Dedifferentiated amniotic fluid mesenchymal stem cell (primary cell): ENCODE measurements around the gene DSCAML1.

Experiments
- DNase-seq: peaks from one replicate; pipeline ENCODE4 v3.0.0-alpha.2; 2016; ENCODE audit errors: extremely low spot score

DSCAML1 gene

GRCh38 chr11:117663821-117664220 is 133.2 kb downstream of the DSCAML1 start:
- DNase-seq, result no peak

GRCh38 chr11:117663414-117663813 is 133.6 kb downstream of the DSCAML1 start:
- no peak for DNase-seq

- DNase-seq, result no peak
These were observed 134.2 kb downstream of the DSCAML1 start for GRCh38 chr11:117662671-117663269.

GRCh38 chr11:117662255-117662654 is 134.8 kb downstream of the DSCAML1 start:
- DNase-seq, result no peak

GRCh38 chr11:117658809-117659208 is 138.2 kb downstream of the DSCAML1 start:
- DNase-seq, result no peak

GRCh38 chr11:117657794-117658193 is 139.2 kb downstream of the DSCAML1 start:
- no peak for DNase-seq

- no peak for DNase-seq
These were observed 142.4 kb downstream of the DSCAML1 start for GRCh38 chr11:117654281-117655255.

- DNase-seq, result no peak
These were observed 144.5 kb downstream of the DSCAML1 start for GRCh38 chr11:117652521-117652920.

GRCh38 chr11:117649296-117650055 is 147.5 kb downstream of the DSCAML1 start:
- DNase-seq, result no peak

GRCh38 chr11:117647872-117648271 is 149.1 kb downstream of the DSCAML1 start:
- DNase-seq, result no peak

GRCh38 chr11:117647207-117647606 is 149.8 kb downstream of the DSCAML1 start:
- DNase-seq, result no peak

GRCh38 chr11:117646411-117646810 is 150.6 kb downstream of the DSCAML1 start:
- no peak for DNase-seq

GRCh38 chr11:117644403-117645155 is 152.4 kb downstream of the DSCAML1 start:
- no peak for DNase-seq

- no peak for DNase-seq
These were observed 153.3 kb downstream of the DSCAML1 start for GRCh38 chr11:117643606-117644300.

- no peak for DNase-seq
These were observed 154.2 kb downstream of the DSCAML1 start for GRCh38 chr11:117642835-117643234.

- DNase-seq, result no peak
These were observed 154.6 kb downstream of the DSCAML1 start for GRCh38 chr11:117642396-117642795.

- DNase-seq, result no peak
These were observed 155.8 kb downstream of the DSCAML1 start for GRCh38 chr11:117641008-117641915.

GRCh38 chr11:117640041-117640440 is 157.0 kb downstream of the DSCAML1 start:
- DNase-seq, result no peak

GRCh38 chr11:117639601-117640000 is 157.4 kb downstream of the DSCAML1 start:
- no peak for DNase-seq
